Measurements from ENCODE around the gene RNF135.

RNF135 gene

GRCh38 chr17:31048142-31048541, 77.3 kb downstream of the RNF135 start:
- Histone ChIP-seq H3K4me1 (ENCODE audit: control insufficient read depth in 1 of 2, insufficient read depth in 1 of 2, low read depth in 1 of 2, low read length in 1 of 2) (peaks cover 17 to 20% of the 10 kb centered on the region in 2 experiments), H3K36me3 (no peaks in the 10 kb centered on the region)
- no peak for TF ChIP-seq CTCF (IDR thresholded peaks at IDR 0.05)

GRCh38 chr17:31048780-31049179, 77.9 kb downstream of the RNF135 start:
- H3K27ac ChIP-seq: no peak overlapping the region
- H3K4me3 ChIP-seq (ENCODE audit: low read depth in 1 of 2, low read length in 1 of 2): no peak overlapping the region
- peaks cover 17 to 20% of the 10 kb centered on the region in 2 experiments for H3K4me1 ChIP-seq (ENCODE audit: control insufficient read depth in 1 of 2, insufficient read depth in 1 of 2, low read depth in 1 of 2, low read length in 1 of 2)
- TF ChIP-seq CTCF (IDR thresholded peaks at IDR 0.05): no peak
- H3K27me3 ChIP-seq: no peaks in the 10 kb centered on the region
- no peaks in the 10 kb centered on the region for H3K9me3 ChIP-seq
- H3K36me3 ChIP-seq: no peaks in the 10 kb centered on the region

More at GRCh38 chr17:31048142-31048541, 77.3 kb downstream of the RNF135 start:
- no peak overlapping the region for H3K27ac ChIP-seq
- no peak overlapping the region for H3K4me3 ChIP-seq (ENCODE audit: low read depth in 1 of 2, low read length in 1 of 2)
- H3K9me3 ChIP-seq: no peaks in the 10 kb centered on the region
- H3K27me3 ChIP-seq: no peaks in the 10 kb centered on the region
